ENCODE measurements around the gene ZNF446. TPM values are rescaled to one million over a fixed set of nuclear protein-coding genes. Genes with fewer than 3 reads are reported as not detected.

Gene ZNF446
- total RNA-seq, 1 donor from 2014 or later, result 17.4 TPM

GRCh38 chr19:58515259-58515658, 39.1 kb downstream of the ZNF446 start:
- Mint-ChIP-seq H3K36me3 (peaks cover 5% of the 10 kb centered on the region), H3K27me3 (no peaks in the 10 kb centered on the region), H3K4me1 (ENCODE audit: unreplicated experiment) (peaks cover 17% of the 10 kb centered on the region), H3K27ac (peak overlapping the region; percentile 73), H3K9me3 (no peaks in the 10 kb centered on the region), H3K4me3 (peak overlapping the region; percentile 58)
- no peak for DNase-seq (ENCODE audit: extremely low spot score, unreplicated experiment)
- no peak for TF ChIP-seq CTCF (conservative IDR thresholded peaks at IDR 0.05)

GRCh38 chr19:58516246-58516836, 40.2 kb downstream of the ZNF446 start:
- peak overlapping the region; percentile 58 for H3K4me3 Mint-ChIP-seq
- H3K9me3 Mint-ChIP-seq, result no peaks in the 10 kb centered on the region
- no peak for DNase-seq (ENCODE audit: extremely low spot score, unreplicated experiment)
- H3K36me3 Mint-ChIP-seq, result peaks cover 5% of the 10 kb centered on the region
- H3K27me3 Mint-ChIP-seq, result no peaks in the 10 kb centered on the region
- H3K27ac Mint-ChIP-seq, result no peak overlapping the region
- no peak for TF ChIP-seq CTCF (conservative IDR thresholded peaks at IDR 0.05)
- H3K4me1 Mint-ChIP-seq (ENCODE audit: unreplicated experiment), result peaks cover 21% of the 10 kb centered on the region

- TF ChIP-seq CTCF (conservative IDR thresholded peaks at IDR 0.05), result no peak
- no peak overlapping the region for H3K4me3 Mint-ChIP-seq
- DNase-seq (ENCODE audit: extremely low spot score, unreplicated experiment), result no peak
- H3K4me1 Mint-ChIP-seq (ENCODE audit: unreplicated experiment), result peaks cover 21% of the 10 kb centered on the region
- H3K36me3 Mint-ChIP-seq, result peaks cover 5% of the 10 kb centered on the region
- H3K27me3 Mint-ChIP-seq, result no peaks in the 10 kb centered on the region
- peak overlapping the region; percentile 98 for H3K27ac Mint-ChIP-seq
- H3K9me3 Mint-ChIP-seq, result no peaks in the 10 kb centered on the region
Observed at GRCh38 chr19:58516964-58517833, 41.0 kb downstream of the ZNF446 start.

- H3K4me1 Mint-ChIP-seq (ENCODE audit: unreplicated experiment), result peaks cover 21% of the 10 kb centered on the region
- no peaks in the 10 kb centered on the region for H3K27me3 Mint-ChIP-seq
- peak overlapping the region; percentile 98 for H3K27ac Mint-ChIP-seq
- no peak for TF ChIP-seq CTCF (conservative IDR thresholded peaks at IDR 0.05)
- no peaks in the 10 kb centered on the region for H3K9me3 Mint-ChIP-seq
- peaks cover 5% of the 10 kb centered on the region for H3K36me3 Mint-ChIP-seq
- DNase-seq (ENCODE audit: extremely low spot score, unreplicated experiment), result no peak
- H3K4me3 Mint-ChIP-seq, result peak overlapping the region; percentile 95
Observed at GRCh38 chr19:58518256-58519086, 42.3 kb downstream of the ZNF446 start.

- peaks cover 21% of the 10 kb centered on the region for H3K4me1 Mint-ChIP-seq (ENCODE audit: unreplicated experiment)
- TF ChIP-seq CTCF (conservative IDR thresholded peaks at IDR 0.05), result peak; percentile 63
- peak; percentile 78 for DNase-seq (ENCODE audit: extremely low spot score, unreplicated experiment)
Observed at GRCh38 chr19:58519087-58519354, 42.9 kb downstream of the ZNF446 start.

More at GRCh38 chr19:58519087-58519354, 42.9 kb downstream of the ZNF446 start:
- peak overlapping the region; percentile 95 for H3K4me3 Mint-ChIP-seq
- H3K27me3 Mint-ChIP-seq, result no peaks in the 10 kb centered on the region
- H3K27ac Mint-ChIP-seq, result peak overlapping the region; percentile 98
- no peaks in the 10 kb centered on the region for H3K9me3 Mint-ChIP-seq
- peaks cover 5% of the 10 kb centered on the region for H3K36me3 Mint-ChIP-seq

Measured in type B pancreatic cell (in vitro differentiated cells).